Mucosa of descending colon (tissue), 3 donors: Measurements from ENCODE around the gene BACH2. TPM values are rescaled to one million over a fixed set of nuclear protein-coding genes. Genes with fewer than 3 reads are reported as not detected.

ENCODE experiments used
- ATAC-seq: fragments of 200-7000 bp; cut with Tn5 transposase; one replicate; pipeline ENCODE4 v1.9.1; 2020; ENCODE audit warnings: mild to moderate bottlenecking, moderate library complexity
- DNase-seq, 3 donors: peaks; one replicate each; pipeline ENCODE4 v3.0.0-alpha.2; 2020
- H3K36me3 ChIP-seq: fragments of 200-600 bp; one replicate; pipeline ENCODE4 v1.8.0; 2021; ENCODE audit warnings: low read depth, mild to moderate bottlenecking
- H3K4me1 ChIP-seq: fragments of 200-600 bp; one replicate; pipeline ENCODE4 v1.8.0; 2021; ENCODE audit warnings: low read depth, mild to moderate bottlenecking
- H3K4me3 ChIP-seq: fragments of 200-600 bp; one replicate; pipeline ENCODE4 v1.8.0; 2021; ENCODE audit warnings: mild to moderate bottlenecking
- H3K9me3 ChIP-seq: fragments of 200-600 bp; one replicate; pipeline ENCODE4 v1.8.0; 2021; ENCODE audit warnings: mild to moderate bottlenecking
- intact Hi-C, 2 donors: fragments of 100-400 bp; cut with DNase I in 1 of 2; cut with micrococcal nuclease in 1 of 2; formaldehyde crosslinking; loops; one replicate each; pipeline versions ENCODE4 v1.11.0 to v1.11.1; 2022; cut with DNase I, micrococcal nuclease
- total RNA-seq, 3 donors: library from RNA; stranded (reverse); fragmentation: NEBNext Ultra II Directional in 2 of 3; extraction: Animal tissue kit (Norgen Biotek cat#: 25700) in 2 of 3; gene quantifications; one replicate each; pipeline versions ENCODE4 v1.2.1 to v1.2.4, GENCODE V29; 2021 to 2023
- TF ChIP-seq, protein P1 (sequence below): fragments of 200-600 bp; IDR thresholded peaks from one replicate; pipeline ENCODE4 v1.8.0; 2022; ENCODE audit warnings: antibody characterized with exemption, mild to moderate bottlenecking
- donor health status: DM: no; HTN: no; CAD: no; lungs with moderate emphysema.
- donor health status: DM: no; HTN: no; CAD: no.
- donor health status: DM: no; HTN: yes; CAD: no.

The BACH2 gene
- total RNA-seq, 3 donors from 2014 or later: 0.96 to 1.6 (median 1.2) TPM

GRCh38 chr6:90190131-90190530, 106.5 kb downstream of the BACH2 start:
- no peaks in the 10 kb centered on the region for H3K36me3 ChIP-seq
- no peak for ATAC-seq
- no peak overlapping the region for H3K4me3 ChIP-seq
- H3K4me1 ChIP-seq: no peaks in the 10 kb centered on the region
- H3K9me3 ChIP-seq: no peaks in the 10 kb centered on the region
- no peak for DNase-seq
- TF ChIP-seq, protein P1, sequence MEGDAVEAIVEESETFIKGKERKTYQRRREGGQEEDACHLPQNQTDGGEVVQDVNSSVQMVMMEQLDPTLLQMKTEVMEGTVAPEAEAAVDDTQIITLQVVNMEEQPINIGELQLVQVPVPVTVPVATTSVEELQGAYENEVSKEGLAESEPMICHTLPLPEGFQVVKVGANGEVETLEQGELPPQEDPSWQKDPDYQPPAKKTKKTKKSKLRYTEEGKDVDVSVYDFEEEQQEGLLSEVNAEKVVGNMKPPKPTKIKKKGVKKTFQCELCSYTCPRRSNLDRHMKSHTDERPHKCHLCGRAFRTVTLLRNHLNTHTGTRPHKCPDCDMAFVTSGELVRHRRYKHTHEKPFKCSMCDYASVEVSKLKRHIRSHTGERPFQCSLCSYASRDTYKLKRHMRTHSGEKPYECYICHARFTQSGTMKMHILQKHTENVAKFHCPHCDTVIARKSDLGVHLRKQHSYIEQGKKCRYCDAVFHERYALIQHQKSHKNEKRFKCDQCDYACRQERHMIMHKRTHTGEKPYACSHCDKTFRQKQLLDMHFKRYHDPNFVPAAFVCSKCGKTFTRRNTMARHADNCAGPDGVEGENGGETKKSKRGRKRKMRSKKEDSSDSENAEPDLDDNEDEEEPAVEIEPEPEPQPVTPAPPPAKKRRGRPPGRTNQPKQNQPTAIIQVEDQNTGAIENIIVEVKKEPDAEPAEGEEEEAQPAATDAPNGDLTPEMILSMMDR: no peak
- intact Hi-C loops: no loop called here

GRCh38 chr6:90187437-90188121, 109.1 kb downstream of the BACH2 start:
- H3K4me3 ChIP-seq: no peak overlapping the region
- H3K4me1 ChIP-seq: no peaks in the 10 kb centered on the region
- intact Hi-C loops: no loop called here
- ATAC-seq (peak; percentile 16), DNase-seq (no peak)
- TF ChIP-seq, protein P1: no peak
- H3K36me3 ChIP-seq: no peaks in the 10 kb centered on the region
- no peaks in the 10 kb centered on the region for H3K9me3 ChIP-seq

DNA sequence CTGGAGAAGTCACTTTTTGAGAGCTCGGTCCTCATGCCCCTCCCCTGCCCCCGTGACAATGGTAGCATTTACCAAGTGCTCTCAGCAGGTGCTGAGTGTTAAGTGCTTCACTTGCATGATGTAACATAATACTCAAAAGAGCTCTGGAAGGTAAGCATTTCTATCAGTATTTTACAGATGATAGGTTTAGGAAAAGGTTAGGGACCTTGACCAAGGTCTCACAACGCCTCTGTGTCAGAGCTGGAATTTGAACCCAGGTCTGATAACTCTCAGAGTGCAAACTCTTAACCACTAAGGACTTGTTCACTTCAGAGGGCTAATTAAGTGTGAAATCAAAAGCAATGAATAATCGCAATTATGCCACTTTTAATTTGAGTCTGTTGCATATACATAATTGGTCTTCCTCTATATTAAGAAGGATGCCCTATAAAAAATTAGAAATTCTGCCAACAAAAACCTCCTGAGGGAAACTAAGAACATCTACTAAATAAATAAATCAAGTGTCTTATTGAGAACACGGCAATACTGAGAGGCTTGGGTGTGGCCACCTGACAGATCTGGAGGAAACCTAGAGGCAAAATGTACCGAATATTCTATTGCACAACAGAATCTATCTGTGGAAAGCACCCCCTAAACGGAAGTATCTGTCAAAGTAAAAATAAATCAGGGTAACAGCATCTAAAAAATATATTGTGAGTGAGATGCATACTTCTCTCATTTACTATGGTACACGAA, 109.8 kb downstream of the BACH2 start:
- H3K4me3 ChIP-seq: no peak overlapping the region
- H3K4me1 ChIP-seq: no peaks in the 10 kb centered on the region
- H3K9me3 ChIP-seq: no peaks in the 10 kb centered on the region
- H3K36me3 ChIP-seq: no peaks in the 10 kb centered on the region
- intact Hi-C loops: no loop called here
- TF ChIP-seq, protein P1: no peak
- ATAC-seq (no peak), DNase-seq (no peak)

- Histone ChIP-seq H3K4me1 (no peaks in the 10 kb centered on the region), H3K4me3 (no peak overlapping the region), H3K36me3 (no peaks in the 10 kb centered on the region), H3K9me3 (no peaks in the 10 kb centered on the region)
- intact Hi-C loops: no loop called here
- TF ChIP-seq, protein P1: no peak
- no peak for DNase-seq
- ATAC-seq: no peak
These were observed 110.6 kb downstream of the BACH2 start for GRCh38 chr6:90186026-90186425.

DNA sequence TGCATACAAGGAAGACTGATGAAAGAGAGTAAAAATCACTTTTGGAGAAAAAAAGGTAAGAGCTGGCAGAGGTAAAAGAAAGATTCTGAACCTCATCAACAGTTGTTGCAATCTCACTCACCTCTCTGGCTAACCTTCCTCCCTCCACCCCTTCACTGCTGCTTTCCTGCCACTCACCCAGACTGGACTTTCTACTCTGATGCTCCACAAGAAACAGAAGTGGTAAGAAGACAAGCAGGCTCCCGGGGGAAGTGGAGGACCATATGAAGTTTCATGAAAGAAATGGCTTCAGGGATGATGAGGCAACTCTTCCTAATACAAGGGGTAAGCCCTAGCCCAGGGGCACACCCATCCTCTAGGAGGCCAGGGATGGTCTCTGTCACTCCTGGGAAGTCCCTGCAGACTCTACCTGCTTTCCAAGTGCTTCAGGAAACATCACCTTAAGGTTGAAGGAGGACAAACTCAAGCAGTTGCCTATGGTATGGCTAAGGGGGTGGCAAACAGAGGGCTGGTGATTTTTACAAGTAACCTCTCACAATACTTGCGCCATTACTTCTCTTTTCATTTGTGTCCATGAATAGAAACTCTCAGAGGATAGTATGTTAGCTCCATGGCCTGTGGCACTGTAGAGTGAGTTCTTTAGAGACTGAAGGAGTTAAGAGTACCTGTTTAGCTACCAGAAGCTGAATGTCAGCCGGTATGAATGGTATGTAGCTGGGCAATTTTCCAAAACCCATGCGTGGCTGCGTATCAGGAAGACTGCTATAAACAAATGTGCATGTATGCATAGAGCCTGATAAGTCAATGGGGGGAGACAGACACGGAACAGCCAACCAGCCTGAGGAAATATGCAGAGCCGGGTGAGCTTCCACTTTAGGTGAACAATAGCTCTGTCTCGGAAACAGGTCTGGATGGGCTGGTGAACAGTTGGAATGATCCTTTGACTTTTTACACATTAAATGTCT, 112.0 kb downstream of the BACH2 start:
- TF ChIP-seq, protein P1: no peak
- intact Hi-C loops: no loop called here
- ATAC-seq (no peak), DNase-seq (no peak)
- Histone ChIP-seq H3K36me3 (no peaks in the 10 kb centered on the region), H3K9me3 (no peaks in the 10 kb centered on the region), H3K4me1 (no peaks in the 10 kb centered on the region), H3K4me3 (no peak overlapping the region)
